HEK293 (cell line): Measurements from ENCODE around the gene GARIN5A.

Experiments
- CTCF ChIP-seq: fragments of 450-650 bp; formaldehyde crosslinking; IDR thresholded peaks from 2 replicates; pipeline ENCODE4 v1.5.1; 2016; ENCODE audit warnings: missing biosample characterization, missing genetic modification characterization
- KLF8 ChIP-seq: fragments of 450-650 bp; formaldehyde crosslinking; IDR thresholded peaks from 2 replicates; pipeline ENCODE4 v1.5.1; 2016; ENCODE audit warnings: missing biosample characterization, missing genetic modification characterization
- PBX3 ChIP-seq: sonication (generic); formaldehyde crosslinking; IDR thresholded peaks from 2 replicates; pipeline ENCODE4 v1.8.1; 2022; ENCODE audit warnings: mild to moderate bottlenecking, moderate library complexity, missing genetic modification reagents
- PRDM10 ChIP-seq: fragments of 450-650 bp; formaldehyde crosslinking; IDR thresholded peaks from 2 replicates; pipeline ENCODE4 v1.5.1; 2016; ENCODE audit warnings: missing biosample characterization, missing genetic modification characterization
- ZBTB21 ChIP-seq: fragments of 450-650 bp; formaldehyde crosslinking; IDR thresholded peaks from 2 replicates; pipeline ENCODE4 v1.5.1; 2017; ENCODE audit warnings: missing biosample characterization, missing genetic modification characterization
- ZNF114 ChIP-seq: fragments of 450-650 bp; formaldehyde crosslinking; IDR thresholded peaks from 2 replicates; pipeline ENCODE4 v1.5.0; 2017; ENCODE audit warnings: missing biosample characterization, missing genetic modification characterization
- ZNF266 ChIP-seq: fragments of 450-650 bp; formaldehyde crosslinking; IDR thresholded peaks from 2 replicates; pipeline ENCODE4 v1.5.1; 2016; ENCODE audit warnings: missing biosample characterization, missing genetic modification characterization, low read depth
- ZNF639 ChIP-seq: fragments of 450-650 bp; formaldehyde crosslinking; IDR thresholded peaks from 2 replicates; pipeline ENCODE4 v1.5.1; 2016; ENCODE audit warnings: missing biosample characterization, missing genetic modification characterization
- ZNF837 ChIP-seq: fragments of 450-650 bp; formaldehyde crosslinking; IDR thresholded peaks from 2 replicates; pipeline ENCODE4 v1.5.1; 2016; ENCODE audit warnings: missing biosample characterization, missing genetic modification characterization

- TF ChIP-seq PRDM10 (tag by site-specific recombination) (no peak), CTCF (tag by site-specific recombination) (no peak), ZBTB21 (tag by site-specific recombination) (no peak), ZNF639 (tag by site-specific recombination) (no peak), ZNF837 (tag by site-specific recombination) (no peak), ZNF266 (tag by site-specific recombination) (no peak), KLF8 (no peak), PBX3 (no peak), ZNF114 (tag by site-specific recombination) (no peak)
Measured at GRCh38 chr19:50420808-50421207, 55.8 kb downstream of the GARIN5A start.
